HG03060 (cell line): Measurements from ENCODE around the gene GLP1R.

Experiments used
- ATAC-seq: cut with Tn5 transposase; IDR thresholded peaks from one replicate; pipeline ENCODE4 v1.9.1; 2021; ENCODE audit warnings: low read depth, moderate number of reproducible peaks; ENCODE audit not compliant: unreplicated experiment

Gene GLP1R

DNA sequence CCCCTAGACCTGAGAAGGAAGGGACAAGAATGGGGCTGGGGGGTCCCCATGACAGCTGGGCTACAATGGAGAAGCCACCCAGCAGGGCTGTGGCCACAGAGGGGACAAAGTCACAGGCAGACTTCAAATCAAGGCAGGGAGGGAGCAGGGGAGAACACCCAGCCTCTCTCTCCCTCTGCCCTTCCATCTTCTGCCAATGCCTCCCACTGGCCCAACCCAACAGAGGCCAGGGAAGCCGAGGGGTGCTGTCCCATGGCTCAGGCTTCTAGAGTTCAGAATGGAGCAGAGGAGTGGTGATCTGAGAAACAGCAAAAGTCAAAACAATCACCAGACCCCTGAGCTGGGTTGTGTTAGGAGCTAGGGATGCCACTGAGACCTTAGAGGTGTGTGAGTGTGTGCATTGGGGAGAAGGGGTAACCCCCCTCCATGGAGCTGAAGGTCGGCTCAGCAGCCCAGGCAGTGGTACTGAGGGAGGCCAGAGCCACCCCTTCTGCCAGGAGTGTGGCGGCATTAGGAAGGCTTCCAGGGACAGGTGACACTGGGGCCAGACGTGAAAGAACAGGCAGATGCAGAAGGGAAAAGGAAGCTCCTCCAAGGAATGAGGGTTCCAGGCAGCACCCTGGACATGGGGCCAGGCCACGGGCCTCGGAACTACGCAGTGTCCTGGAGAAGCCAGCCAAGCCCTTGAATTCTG is 12.0 kb downstream of the GLP1R start:
- ATAC-seq: no peak

DNA sequence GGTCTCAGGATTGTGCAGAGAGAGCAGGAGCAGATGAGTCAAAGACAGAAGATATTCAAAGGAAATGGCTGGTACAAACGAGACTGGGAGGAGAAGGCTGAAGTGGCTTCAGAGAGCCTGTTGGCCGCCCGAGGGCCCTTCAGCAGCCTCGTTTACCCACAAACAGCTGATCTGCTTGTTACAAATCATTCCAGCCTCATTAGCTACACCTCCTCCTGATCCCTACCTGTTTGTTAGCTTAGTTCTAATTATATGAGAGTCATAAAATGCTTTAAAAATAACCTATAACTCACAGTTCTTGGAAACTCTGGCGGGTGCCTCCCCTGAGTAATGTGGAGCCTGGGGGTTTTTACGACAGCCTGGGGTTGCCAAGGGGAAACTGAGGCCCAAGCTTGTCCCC is 12.6 kb downstream of the GLP1R start:
- no peak for ATAC-seq

DNA sequence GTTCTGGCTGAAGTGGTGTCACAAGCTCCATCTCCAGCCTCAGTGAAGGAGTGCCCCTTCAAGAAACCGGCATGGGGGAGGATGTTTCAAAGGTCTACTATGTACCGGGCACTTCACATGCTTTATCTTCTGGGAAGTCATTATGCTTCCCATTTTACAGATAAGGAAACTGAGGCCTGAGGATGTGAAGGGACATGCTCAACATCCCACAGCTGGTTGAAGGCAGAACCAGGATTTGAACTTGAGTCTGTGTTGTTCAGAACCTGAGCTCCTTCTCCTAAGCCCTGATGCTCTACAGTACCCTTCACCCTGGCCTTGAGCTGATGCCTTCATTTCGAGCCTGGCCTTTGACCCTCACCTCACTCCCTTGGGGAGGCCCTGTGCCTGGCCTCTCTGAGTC is 13.0 kb downstream of the GLP1R start:
- ATAC-seq: no peak

DNA sequence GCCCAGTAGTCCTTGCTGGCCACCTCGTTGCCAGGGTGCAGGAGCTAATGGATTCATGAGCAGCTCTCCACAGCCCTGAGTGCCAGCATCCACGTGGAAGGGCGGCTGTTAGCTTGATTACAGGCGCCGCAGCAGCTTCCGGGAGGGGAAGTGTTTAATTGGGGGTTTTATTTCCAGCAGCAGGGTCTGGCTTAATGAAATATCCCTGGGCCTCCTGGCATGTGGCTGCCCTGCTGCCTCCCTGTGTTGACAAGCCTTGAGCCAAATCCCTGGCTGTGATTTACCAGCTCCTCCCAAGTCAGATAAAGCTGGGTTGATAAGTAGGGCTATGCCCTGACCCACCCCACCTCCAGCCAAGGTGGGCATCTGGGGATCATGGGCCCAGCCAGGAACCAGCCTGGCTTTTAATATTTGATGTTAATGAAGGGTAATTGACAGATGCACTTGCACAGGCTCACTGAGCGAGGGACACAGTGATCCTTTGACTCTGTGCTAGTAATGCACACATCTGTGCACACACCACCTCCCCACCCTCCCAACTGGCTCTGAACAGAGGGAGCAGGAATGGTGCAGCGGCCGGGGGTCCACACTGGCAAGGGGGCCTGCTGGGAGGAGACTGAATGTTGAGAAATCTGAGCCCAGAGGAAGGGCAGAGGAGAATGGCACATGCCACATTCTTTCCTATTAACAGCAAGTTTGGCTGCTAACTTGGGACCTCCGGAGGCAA is 13.6 kb downstream of the GLP1R start:
- no peak for ATAC-seq

- ATAC-seq: no peak
Observed at GRCh38 chr6:39063526-39063925, 14.9 kb downstream of the GLP1R start.

GRCh38 chr6:39065561-39065960 is 17.0 kb downstream of the GLP1R start:
- no peak for ATAC-seq

- ATAC-seq: no peak
Observed at GRCh38 chr6:39068391-39068790, 19.8 kb downstream of the GLP1R start.

DNA sequence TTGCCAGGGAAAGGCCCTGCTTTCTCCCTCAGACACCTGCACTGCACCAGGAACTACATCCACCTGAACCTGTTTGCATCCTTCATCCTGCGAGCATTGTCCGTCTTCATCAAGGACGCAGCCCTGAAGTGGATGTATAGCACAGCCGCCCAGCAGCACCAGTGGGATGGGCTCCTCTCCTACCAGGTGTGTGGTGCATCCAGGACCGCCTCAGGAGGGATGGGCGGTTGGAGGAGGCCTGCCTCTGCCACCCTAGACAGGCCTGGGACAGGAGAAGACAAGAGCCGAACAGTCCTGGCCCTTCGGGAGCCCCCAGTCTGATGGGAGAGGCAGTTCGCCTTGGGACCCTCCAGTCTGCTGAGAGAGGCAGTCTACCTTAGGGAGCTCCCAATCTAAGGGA is 24.2 kb downstream of the GLP1R start:
- no peak for ATAC-seq

GRCh38 chr6:39073471-39074355 is 25.1 kb downstream of the GLP1R start:
- ATAC-seq: no peak

DNA sequence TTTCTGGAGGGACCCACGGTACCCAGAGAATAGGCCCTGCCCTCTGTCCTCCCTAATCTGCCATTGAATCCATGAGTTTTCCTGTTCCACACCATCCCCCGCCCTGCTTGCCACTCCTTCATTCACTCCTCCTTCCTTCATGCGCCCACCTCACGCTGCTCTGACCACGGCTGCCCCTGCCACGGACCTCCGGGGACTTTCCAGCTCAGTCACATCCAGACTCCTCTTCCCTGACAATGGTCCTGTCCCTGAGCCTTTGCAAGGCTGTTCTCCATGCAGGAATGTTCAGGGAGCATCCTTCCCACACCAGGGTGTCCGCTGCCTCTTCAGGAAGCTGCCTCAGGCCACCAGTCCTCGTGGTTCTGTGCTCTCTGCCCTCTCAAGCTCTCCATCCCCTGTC is 25.9 kb downstream of the GLP1R start:
- no peak for ATAC-seq

DNA sequence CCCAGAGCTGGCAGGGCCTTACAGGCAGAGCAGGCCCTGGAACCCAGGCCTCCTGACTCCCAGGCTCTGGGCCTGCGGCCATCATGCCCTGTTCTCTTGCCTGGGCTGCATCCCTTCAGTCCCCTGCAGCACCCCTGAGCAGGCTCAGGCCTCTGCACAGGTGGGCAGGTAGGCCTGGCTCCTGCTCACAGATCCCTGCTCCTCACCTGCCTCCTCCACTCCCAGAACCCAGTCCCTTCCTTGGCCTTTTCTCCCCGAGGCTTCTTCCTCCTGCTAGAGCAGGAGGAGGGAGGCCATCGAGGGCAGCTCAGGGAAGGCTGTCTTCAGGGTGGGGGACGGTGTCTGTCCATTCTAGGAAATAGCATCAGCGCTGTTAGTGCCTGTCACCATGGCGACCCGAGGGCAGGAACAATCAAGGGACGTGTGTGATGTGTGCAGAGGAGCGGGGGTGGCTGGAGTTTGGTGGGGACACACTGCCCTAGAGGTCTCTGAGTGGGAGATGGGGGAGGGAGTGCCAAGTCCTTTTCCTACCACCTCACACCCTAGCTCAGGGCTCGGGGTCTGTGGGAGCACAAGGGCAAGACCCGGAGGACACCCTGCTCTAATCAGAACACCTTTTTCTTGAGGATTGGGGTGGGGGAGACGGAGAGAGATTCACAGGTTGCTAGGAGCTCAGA is 26.6 kb downstream of the GLP1R start:
- no peak for ATAC-seq

DNA sequence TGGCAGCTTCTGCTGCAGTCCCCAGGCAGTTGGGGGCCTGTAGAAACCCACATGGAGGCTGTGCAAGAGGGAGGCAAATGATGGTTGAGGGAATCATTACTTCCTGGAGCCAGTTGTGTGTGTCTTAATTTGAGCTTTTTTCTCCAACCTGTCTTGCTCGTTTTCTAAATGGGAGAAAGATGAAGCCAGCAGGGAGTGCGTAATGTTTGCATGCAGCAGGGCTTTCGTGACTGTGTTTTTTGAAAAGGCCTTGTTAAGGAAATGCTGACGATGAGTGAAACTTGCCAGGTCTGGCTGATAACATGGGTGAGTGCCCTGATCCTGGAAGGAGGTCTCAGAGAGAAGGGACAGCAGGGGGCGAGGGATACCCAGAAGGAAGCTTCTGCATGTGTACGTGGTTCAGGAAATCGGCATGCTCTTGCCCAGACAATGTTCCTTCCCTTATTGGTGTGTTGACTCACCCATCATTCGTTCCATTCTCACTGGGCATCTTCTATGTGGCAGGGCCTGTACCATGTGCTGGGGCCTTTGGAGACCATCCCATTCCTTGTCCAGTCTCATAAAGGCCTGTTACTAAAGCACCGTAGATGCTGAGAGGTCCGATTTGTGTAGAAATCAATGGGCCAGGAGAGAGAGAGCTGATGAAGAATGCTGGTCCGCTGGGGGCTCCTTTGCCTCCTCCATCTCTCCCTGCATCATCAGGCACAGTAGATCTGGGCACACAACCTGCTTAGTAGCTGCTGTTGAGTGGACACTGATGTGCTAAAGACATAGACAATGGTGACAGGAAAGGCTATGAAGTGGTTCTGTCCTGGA is 27.4 kb downstream of the GLP1R start:
- no peak for ATAC-seq

DNA sequence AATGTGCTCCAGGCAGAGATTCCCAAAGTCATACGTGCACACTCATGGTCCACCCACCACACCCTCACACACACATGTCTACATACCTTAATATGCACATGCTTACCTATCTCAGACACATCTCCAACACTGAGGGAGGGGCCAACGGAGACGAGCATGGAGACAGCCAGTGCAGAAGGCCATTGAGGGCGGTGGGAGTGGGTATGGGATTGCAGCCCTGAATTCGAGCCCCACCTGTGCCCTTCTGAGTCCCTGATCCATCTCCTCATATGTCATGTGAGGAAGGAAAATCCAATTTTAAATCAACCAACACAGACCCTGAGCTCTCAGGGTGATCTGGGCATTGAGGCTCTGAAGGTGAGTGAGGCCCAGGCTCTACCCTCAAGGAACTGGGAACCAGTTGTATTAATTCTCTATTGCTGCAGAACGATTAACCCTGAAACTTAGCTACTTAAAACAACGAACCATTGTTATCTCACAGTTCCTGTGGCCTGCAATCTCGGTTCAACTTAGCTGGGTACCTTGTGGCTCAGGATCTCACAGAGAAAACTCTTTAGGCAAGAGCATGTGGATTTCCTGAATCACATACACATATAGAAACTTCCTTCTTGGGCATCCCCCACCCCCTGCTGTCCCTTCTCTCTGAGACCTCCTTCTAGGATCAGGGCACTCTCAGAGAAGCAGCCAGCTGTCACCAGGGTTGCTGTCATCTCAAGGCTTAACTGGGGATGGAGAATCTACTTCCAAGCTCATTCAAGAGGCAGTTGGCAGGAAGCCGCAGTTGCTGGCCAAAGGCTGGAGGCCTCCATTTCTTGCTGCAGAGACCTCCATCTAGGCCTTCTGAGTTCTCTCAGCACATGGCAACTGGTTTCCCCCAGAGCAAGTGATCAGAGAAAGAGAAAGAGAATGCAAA is 28.3 kb downstream of the GLP1R start:
- ATAC-seq: no peak

DNA sequence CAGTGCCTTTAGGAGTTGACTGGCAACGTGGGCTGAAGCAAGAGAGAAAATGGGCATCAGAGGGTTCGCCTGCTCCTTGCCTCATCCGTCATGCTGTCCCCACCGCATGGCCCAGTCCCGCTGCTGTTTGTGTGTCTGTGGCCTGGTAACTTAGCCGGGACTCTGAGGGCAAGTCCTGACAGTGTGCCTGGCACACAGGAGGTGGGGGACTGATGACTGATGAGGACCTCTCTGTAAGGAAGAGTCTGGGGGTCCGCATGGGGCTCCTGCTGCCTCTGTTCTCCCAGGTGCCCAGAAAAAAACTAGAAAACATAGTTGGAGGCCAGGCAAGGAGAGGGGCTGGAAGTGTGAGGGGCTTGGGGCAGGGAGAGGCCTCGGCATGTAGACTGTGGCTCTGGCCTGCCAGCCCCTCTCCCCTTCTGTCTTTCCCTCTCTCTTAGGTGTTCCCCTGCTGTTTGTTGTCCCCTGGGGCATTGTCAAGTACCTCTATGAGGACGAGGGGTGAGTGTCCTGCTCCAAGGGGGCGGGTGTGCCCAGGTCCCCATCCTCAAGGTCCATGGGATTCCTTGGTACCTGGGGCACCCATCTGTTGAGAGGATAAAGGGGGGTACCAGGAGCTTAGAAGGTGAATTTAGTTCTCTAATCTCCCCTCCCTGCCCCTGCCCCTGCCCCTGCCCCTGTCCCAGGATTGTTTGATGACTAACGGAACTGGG is 29.5 kb downstream of the GLP1R start:
- no peak for ATAC-seq

- ATAC-seq: no peak
Observed at GRCh38 chr6:39078695-39079094, 30.1 kb downstream of the GLP1R start.

- ATAC-seq: no peak
Observed at GRCh38 chr6:39079197-39080125, 30.9 kb downstream of the GLP1R start.

DNA sequence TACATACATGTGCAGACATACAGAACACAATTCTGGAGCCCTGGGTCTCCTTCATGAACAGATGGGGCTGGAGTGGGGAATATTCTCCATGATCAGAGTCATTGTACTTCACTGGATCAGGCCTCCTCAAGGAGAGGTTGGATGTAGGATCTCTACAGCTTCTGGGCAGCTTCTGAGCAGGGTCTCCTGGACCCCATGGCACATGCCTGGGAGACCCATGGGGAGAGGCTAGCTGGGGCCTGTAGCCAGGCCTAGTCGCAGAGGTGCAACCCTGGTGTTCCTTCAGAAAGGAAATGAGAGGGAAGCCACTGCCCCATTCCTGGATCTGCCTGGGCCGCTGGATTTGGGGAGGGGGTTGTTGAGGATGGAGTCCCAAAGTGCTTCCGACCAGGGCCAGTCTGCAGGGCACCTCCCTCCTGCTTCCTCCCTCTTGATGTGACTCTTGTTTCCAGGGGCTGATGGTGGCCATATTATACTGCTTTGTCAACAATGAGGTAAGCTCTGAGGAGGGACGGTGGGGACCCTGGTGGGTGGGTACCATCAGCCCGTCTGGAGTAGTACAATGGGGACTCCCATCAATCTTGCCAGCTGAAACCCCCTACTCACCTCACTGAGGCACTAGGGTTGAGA is 31.8 kb downstream of the GLP1R start:
- no peak for ATAC-seq
